WI38 (cell line): ENCODE measurements around the gene CSPG4.

ENCODE experiments used
- H3K4me3 ChIP-seq: 2 replicates; pipeline ENCODE4 v1.5.1; 2011; ENCODE audit warnings: low read depth, mild to moderate bottlenecking, control low read depth, low read length
- CTCF ChIP-seq: IDR thresholded peaks from 2 replicates; pipeline ENCODE4 v1.5.1; 2012; ENCODE audit warnings: low read depth, mild to moderate bottlenecking, control low read depth, low read length

Gene CSPG4

DNA sequence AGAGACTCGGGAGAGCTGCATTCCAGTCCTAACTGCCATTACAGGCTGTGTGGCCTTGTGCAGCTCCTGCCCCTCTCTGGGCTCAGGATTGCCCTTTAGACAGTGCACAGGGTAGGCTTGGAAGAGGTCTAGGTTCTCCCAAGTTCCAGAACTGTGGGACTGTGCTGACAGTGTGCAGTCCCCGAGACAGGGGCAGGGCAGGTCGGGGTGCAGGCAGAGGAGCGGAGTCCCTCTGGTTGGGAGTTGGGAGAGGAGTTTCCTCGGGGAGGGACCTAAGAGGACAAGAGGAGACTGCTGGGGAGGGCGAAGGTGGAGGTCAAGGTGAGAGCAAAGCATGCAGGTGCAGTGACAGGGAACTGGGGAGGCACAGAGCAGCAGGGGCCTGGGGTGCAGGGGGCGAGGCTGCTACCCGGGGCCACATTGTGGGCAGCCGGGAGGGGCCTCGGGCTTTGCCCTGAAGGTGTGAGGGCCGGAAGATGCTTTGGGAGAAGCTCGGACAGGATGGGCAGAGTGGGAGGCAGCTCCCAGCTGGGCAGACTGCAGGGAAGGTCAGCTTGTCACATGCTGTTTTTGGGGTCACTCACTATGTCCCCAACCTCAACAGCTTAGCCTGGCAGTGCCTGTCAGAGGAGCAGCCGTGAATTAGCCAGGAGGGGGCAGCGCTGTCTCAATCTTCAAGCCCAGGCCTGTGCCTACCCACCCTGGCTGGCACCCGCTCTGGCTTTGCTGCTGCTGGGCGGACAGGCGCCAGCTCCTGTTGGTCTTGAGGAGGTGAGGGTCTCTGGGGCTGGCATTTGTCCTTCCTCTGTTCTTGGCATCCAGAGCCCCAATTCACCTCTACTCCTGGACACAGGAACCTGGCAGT is 15.4 kb upstream of the CSPG4 start:
- TF ChIP-seq CTCF: peak; percentile 52
- no peak overlapping the region for H3K4me3 ChIP-seq

DNA sequence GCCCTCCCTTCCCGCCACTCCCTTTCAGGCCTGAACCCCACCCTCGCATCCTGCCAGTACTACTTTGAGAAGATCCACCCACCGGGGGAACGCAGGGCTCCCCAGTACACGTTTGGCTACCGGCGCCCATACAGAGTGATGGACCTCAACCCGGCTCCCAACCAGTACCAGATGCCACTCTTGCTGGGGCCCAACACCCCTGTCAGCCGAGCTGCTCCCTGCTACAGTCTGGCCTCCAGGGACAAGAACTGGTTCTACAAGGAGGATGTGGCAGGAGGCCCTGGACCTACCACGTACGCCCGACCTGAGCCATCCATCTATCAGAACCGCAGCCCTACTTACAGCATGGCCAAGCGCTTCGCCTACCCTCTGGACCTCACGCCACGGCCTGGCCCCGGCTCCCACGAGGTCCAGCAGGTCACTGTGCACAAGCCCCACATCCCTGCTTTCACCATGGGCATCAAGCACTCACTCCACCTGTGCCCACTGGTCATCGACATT is 14.4 kb upstream of the CSPG4 start:
- H3K4me3 ChIP-seq: no peak overlapping the region
- TF ChIP-seq CTCF: no peak

DNA sequence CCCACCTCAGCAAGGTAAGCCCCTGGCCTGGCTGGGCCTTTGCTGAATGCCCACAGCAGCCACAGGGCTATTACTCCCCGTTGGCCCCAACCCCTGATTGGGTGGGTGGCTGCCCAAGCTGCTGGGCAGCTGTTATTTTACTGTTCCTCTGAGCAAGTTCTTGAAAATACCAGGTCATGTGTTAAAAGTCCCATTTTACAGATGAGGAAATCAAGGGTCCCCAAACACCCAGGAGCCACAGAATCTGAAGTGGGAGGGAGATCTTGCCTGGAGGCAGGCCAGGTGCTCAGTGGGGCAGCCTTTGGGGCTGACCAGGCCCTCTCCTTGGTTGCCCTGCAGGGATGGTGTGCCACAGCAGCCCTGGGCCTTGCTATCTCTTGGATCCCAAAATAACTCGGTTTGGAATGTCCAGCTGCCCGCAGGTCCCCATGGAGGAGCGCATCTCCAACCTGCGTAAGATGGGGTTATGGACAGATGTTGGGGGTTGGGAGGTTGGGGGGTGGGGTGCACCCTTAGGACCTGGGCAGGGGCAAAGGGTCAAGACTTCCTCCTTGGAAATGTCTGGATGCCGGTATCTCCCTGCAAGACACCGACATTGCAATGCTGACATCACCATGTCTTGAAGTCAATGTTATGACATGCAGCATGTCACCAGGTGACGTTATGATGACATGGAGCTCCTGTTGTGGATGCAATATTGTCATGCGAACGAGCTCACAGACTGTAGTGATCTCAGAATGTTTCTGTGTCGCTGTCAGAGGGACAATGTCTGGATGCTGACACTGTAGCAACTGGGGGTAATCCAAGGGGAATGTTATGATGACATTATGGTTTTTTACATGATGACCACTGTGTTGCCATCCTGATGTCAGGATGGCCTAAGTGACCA is 13.3 kb upstream of the CSPG4 start:
- no peak overlapping the region for H3K4me3 ChIP-seq
- TF ChIP-seq CTCF: no peak

DNA sequence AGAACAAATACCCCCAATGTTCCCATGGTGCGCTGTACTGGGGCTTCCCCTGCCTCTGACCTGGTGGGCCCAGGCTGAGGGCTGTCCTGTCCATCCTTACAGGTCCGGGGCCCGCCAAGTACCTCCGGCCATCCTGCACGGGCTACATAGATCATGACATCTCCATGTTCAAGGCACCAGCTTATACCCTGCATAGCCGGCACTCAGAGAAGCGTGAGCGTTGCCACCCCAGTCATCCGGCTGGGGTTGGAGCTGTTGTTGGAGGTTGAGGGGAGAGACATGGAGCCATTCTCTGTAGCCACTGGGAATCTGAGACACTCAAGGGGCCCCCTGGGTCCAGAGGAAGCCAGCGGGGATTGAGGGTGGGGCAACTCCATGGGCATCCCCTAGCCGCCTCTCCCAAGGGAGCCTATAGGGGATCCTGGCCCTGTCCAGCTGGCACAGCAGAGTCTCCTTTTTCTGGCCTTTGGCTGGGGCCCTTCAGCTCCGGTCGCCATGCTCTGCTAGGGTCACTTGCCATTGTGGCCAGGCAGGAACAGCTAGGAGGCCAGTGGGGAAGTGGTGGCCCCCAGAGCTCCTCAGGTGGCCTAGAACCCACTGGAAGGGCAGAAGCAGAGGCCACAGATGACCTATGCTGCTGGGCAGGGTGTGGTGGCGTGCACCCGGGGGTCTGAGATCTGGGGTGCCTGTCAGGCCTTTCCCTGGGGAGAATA is 12.5 kb upstream of the CSPG4 start:
- TF ChIP-seq CTCF: no peak
- no peak overlapping the region for H3K4me3 ChIP-seq

DNA sequence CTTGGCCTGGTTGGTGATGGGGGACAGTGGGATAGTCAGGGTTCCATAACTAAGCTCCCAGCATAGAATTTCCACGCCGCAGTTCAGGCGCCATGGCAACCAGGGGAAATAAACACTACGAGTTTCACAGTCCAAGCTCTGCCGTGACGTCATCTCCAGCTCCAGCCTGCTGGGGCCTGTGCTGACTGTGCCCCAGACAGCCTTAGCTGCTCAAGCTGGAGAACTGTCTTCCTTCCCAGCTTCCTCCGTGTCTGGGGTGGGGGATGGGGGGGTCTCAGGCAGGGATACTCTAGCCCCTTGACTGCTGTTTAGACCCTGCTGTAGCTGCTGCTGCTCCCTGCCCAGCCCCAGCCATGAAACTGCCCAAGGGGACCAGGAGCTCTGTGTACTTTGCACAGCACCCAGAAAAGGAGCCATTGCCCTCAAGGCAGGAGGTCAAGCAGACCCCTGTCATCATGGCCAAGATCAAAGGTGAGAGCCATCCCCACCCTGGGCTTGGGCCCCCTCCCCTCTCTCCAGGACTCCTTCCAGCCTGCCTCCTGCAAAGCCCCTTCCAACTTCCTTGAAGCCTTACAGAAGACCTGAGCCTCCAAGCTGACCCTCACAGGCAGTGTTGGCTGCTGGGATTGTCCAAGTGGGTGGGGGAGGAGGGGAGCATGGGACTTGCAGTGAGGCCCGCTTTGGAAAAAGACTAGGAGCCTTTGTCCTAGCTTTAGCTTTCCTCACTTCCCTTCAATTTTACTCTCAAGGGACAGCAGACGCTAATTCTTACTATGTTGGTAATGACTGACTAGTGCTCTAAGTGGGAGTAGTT is 11.4 kb upstream of the CSPG4 start:
- no peak for TF ChIP-seq CTCF
- no peak overlapping the region for H3K4me3 ChIP-seq

- no peak overlapping the region for H3K4me3 ChIP-seq
- TF ChIP-seq CTCF: no peak
These were observed 10.7 kb upstream of the CSPG4 start for GRCh38 chr15:75723171-75723846.
